Erythroblast (primary cell): ENCODE data around the gene MCM3AP.

Experiments used
- GATA1 ChIP-seq: IDR thresholded peaks from 2 replicates; pipeline ENCODE4 v1.6.1; 2011; ENCODE audit warnings: low read depth, mild to moderate bottlenecking, control low read depth, low read length, moderate library complexity
- POLR2A ChIP-seq: IDR thresholded peaks from 2 replicates; pipeline ENCODE4 v1.6.1; 2011; ENCODE audit warnings: mild to moderate bottlenecking, low read length

DNA sequence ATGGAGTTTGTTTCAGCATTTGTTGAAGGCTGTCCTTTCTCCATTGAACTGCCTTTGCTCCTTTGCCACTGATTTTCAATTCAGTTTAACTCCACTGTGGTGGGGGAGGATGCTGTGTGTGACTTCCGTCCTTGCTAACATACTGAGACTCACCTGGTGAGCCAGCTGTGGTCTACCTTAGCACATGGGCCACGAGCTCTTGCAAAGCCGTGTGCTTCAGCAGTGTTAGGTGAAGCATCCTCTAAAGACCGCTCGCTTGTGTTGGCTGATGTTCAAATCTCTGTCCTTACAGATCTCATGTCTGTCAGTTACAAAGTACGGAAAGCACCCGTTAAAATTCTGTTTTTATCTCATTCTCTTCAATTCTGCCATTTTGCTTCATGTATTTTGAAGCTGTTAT, 97.6 kb downstream of the MCM3AP start:
- TF ChIP-seq POLR2A (no peak), GATA1 (no peak)
